ENCODE measurements around the gene EPS8L1. TPM values are rescaled to one million over a fixed set of nuclear protein-coding genes. Genes with fewer than 3 reads are reported as not detected.

The EPS8L1 gene
- total RNA-seq, 4 donors from 2014 or later = 60.6 to 84.8 (median 73.3) TPM

DNA sequence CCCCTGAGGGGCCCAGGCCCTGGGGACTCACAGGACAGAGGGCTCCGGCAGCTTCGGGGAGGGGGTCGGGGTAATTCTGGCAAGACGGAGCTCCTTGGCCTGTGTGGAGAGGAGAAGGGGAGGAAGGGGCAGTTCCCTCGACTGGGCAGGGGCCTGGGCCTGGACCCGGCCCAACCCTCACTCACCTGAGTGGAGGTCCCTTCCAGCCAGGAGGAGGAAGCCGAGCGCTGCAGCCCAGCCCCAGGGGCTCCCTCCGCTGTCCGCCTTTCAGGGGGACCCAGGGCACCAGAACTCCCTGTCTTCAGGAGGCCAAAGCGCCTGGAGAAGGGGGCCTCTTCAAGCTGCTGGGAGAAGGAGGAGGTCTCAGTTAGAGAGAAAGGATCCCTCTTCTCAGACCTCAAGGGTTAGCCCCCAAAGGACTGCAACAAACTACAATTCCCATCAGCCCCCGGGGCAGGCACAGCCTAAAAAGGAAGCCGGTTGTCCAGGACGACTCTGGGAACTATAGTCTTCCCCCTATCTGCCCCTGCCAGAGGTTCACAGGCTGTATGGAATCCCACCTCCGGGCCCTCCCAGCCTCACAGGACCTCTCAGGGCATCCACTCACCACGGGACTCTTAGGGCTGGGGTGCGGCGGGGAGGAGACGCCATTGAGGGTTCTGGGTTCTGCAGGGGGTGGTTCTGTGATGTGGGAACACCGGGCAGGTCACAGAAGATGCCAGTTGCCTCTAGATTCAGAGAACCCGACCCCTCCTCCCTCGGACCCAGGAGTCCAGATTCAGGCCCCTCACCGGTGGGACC is 19.8 kb downstream of the EPS8L1 start:
- 87 to 91% methylated on average over 14 to 18 of the region's 23 CpGs for WGBS, 2 donors
- Histone ChIP-seq H3K9me3 (no peaks in the 10 kb centered on the region), H3K27ac (no peak overlapping the region), H3K36me3 (peaks cover 31 to 33% of the 10 kb centered on the region in 2 donors), H3K4me3 (replicated peaks in 1 of 3) (no peak overlapping the region), H3K27me3 (no peaks in the 10 kb centered on the region), H3K4me1 (no peaks in the 10 kb centered on the region)
- no peak for DNase-seq
- intact Hi-C loops (cut with DNase I) = no loop called here
- TF ChIP-seq POLR2A (IDR thresholded peaks at IDR 0.05) = no peak
- TF ChIP-seq, protein P1, sequence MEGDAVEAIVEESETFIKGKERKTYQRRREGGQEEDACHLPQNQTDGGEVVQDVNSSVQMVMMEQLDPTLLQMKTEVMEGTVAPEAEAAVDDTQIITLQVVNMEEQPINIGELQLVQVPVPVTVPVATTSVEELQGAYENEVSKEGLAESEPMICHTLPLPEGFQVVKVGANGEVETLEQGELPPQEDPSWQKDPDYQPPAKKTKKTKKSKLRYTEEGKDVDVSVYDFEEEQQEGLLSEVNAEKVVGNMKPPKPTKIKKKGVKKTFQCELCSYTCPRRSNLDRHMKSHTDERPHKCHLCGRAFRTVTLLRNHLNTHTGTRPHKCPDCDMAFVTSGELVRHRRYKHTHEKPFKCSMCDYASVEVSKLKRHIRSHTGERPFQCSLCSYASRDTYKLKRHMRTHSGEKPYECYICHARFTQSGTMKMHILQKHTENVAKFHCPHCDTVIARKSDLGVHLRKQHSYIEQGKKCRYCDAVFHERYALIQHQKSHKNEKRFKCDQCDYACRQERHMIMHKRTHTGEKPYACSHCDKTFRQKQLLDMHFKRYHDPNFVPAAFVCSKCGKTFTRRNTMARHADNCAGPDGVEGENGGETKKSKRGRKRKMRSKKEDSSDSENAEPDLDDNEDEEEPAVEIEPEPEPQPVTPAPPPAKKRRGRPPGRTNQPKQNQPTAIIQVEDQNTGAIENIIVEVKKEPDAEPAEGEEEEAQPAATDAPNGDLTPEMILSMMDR (IDR thresholded peaks at IDR 0.05) = no peak

DNA sequence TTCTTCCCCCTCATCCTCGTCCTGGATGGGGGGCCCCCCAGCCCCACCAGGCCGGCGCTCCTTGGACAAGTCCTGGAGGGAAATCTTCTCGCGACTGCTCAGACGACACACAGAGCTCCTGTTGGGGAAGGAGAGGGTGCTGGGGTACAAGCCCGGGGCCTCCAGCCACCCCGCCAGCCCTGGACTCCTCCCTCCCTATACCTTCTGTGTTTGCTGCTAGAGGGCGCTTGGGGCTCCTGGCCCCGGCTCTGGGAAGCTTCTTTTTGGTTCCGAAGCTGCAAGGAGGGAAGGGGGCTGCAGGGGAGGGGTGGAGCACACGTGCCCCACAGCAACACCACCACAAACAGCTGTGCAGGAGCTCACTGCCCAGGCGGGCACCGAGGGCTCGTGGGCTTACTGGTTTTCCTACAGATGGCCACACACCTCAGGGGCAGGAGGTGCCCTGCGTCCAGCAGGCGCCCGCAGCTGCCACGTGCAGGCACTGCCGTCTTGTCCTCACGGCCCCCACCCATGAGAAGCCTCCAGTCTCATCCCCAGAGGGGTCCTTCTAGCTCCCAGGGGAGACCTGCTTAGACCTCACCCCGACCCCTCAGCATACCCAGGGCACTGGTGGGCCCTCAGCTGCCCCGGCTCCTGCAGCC is 20.5 kb downstream of the EPS8L1 start:
- WGBS, 2 donors = 82 to 85% methylated on average over 7 to 19 of the region's 23 CpGs
- no peak for DNase-seq
- H3K27ac ChIP-seq = no peak overlapping the region
- no peaks in the 10 kb centered on the region for H3K9me3 ChIP-seq
- H3K36me3 ChIP-seq = peaks cover 31 to 32% of the 10 kb centered on the region in 2 donors
- no peaks in the 10 kb centered on the region for H3K27me3 ChIP-seq
- no peak overlapping the region for H3K4me3 ChIP-seq (replicated peaks in 1 of 3)
- no peaks in the 10 kb centered on the region for H3K4me1 ChIP-seq
- TF ChIP-seq, protein P1 (IDR thresholded peaks at IDR 0.05) = no peak
- TF ChIP-seq POLR2A (IDR thresholded peaks at IDR 0.05) = no peak
- intact Hi-C loops (cut with DNase I) = no loop called here

DNA sequence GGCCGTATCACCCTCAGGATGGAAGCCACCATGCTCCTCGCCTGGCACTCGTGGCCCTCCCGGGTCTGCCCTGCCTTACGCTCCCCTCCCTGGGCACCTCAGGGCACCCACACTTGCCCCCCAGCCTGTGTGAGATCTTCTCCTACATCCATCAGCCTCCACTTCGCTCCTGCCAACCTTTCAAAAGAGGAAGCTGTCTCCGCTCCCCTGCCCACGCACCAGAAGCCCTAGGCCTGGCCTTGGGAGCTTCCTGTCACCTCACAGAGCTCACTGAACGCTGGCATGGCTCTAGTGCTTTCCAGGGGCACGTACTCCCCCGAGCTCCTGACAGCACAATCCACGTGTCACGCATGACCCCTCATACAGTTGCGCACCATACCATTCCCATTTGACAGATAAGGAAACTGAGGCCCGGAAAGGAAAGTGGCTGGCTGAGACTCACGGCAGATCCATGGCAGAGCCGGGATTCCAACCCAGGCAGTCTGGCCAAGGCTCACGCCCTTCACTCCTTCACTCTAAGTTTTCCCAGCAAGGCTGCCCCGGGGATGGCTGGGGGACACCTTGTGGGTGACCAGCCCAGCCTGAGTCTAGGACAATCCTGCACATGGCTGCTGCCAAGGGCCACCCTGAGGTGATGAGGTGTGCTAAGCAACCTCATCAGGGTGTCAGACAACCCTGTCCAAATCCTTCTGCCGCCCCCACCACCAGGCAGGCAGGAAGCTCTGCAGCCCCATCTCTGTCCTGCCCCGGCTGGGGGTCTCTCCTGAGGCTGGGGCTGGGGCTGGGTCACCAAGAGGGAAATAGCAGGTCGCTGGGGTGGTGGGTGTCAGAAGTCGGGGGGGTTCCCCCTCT is 22.4 kb downstream of the EPS8L1 start:
- no peak for DNase-seq
- WGBS, 2 donors = 94 to 96% methylated on average over 19 to 23 of the region's 23 CpGs
- Histone ChIP-seq H3K9me3 (no peaks in the 10 kb centered on the region), H3K27ac (no peak overlapping the region), H3K4me1 (no peaks in the 10 kb centered on the region), H3K4me3 (replicated peaks in 1 of 3) (no peak overlapping the region), H3K27me3 (no peaks in the 10 kb centered on the region), H3K36me3 (peaks cover 19 to 22% of the 10 kb centered on the region in 2 donors)
- intact Hi-C loops (cut with DNase I) = no loop called here
- TF ChIP-seq POLR2A (IDR thresholded peaks at IDR 0.05) = no peak
- TF ChIP-seq, protein P1 (IDR thresholded peaks at IDR 0.05) = no peak

- H3K27ac ChIP-seq = no peak overlapping the region
- peaks cover 21 to 25% of the 10 kb centered on the region in 2 donors for H3K36me3 ChIP-seq
- DNase-seq = no peak
- H3K27me3 ChIP-seq = no peaks in the 10 kb centered on the region
- no peaks in the 10 kb centered on the region for H3K4me1 ChIP-seq
- H3K9me3 ChIP-seq = no peaks in the 10 kb centered on the region
- no peak overlapping the region for H3K4me3 ChIP-seq (replicated peaks in 1 of 3)
- 88% methylated on average over 16 of the region's 27 CpGs; no CpG with 5 or more reads in 1 of the 2 donors for WGBS, 2 donors
- intact Hi-C loops (cut with DNase I) = no loop called here
- no peak for TF ChIP-seq POLR2A (IDR thresholded peaks at IDR 0.05)
- TF ChIP-seq, protein P1 (IDR thresholded peaks at IDR 0.05) = no peak
These were observed 23.3 kb downstream of the EPS8L1 start for GRCh38 chr19:55098716-55099556.

All from thyroid gland (tissue), 4 donors.